ENCODE data around the gene KCNQ1. TPM values are rescaled to one million over a fixed set of nuclear protein-coding genes. Genes with fewer than 3 reads are reported as not detected.

The KCNQ1 gene
- total RNA-seq, 1 experiment from 2014 or later: 2.3 TPM

- H4K5ac ChIP-seq (ENCODE audit: insufficient read length, low read depth, low read length): no peak overlapping the region
- no peak for TF ChIP-seq CTCF (conservative IDR thresholded peaks at IDR 0.05)
These were observed 185.9 kb downstream of the KCNQ1 start for GRCh38 chr11:2630679-2631078.

More at GRCh38 chr11:2630679-2631078, 185.9 kb downstream of the KCNQ1 start:
- Mint-ChIP-seq H3K9me3 (peaks cover 88 to 98% of the 10 kb centered on the region in 2 experiments), H3K4me1 (no peaks in the 10 kb centered on the region), H3K27ac (no peak overlapping the region), H3K36me3 (ENCODE audit: insufficient read depth in 1 of 3, low read depth in 3 of 3) (peaks cover 11 to 29% (median 21%) of the 10 kb centered on the region in 3 experiments), H3K4me3 (no peak overlapping the region), H3K27me3 (ENCODE audit: low read depth) (peaks cover 87% of the 10 kb centered on the region)
- H3K56ac ChIP-seq (ENCODE audit: insufficient read length, low read depth, low read length): no peak overlapping the region
- no peak overlapping the region for H3K14ac ChIP-seq (ENCODE audit: insufficient read depth, low read length)
- H3K4me1 ChIP-seq (ENCODE audit: insufficient read depth, low read length): no peaks in the 10 kb centered on the region
- no peak overlapping the region for H2AFZ ChIP-seq (ENCODE audit: low read length)
- WGBS (ENCODE audit: extremely low coverage, insufficient read length, low lambda C conversion rate): no CpG with 5 or more reads among the region's 1 CpG
- no peak overlapping the region for H2BK5ac ChIP-seq (ENCODE audit: insufficient read length, low read length)
- H2AK5ac ChIP-seq (ENCODE audit: insufficient read length, low read length): no peak overlapping the region
- H3K23ac ChIP-seq (ENCODE audit: insufficient read length, low read depth, low read length): no peak overlapping the region
- H3K27me3 ChIP-seq (ENCODE audit: insufficient read depth, low read length): peaks cover 3% of the 10 kb centered on the region; the same call in 1 of the 2 replicates
- H3K4ac ChIP-seq (ENCODE audit: low read depth, low read length): no peak overlapping the region
- no peak overlapping the region for H2BK120ac ChIP-seq (ENCODE audit: low read depth, low read length, poor library complexity, severe bottlenecking)
- no peak overlapping the region for H3T11ph ChIP-seq (ENCODE audit: low read length)
- H3K23me2 ChIP-seq (ENCODE audit: insufficient read length, low read depth, low read length, poor library complexity, severe bottlenecking): no peaks in the 10 kb centered on the region
- no peak overlapping the region for H3K18ac ChIP-seq (ENCODE audit: insufficient read length, low read depth, low read length)
- H3K4me2 ChIP-seq (ENCODE audit: insufficient read depth, insufficient read length, low read length): no peak overlapping the region
- H2BK20ac ChIP-seq (ENCODE audit: low read depth, low read length, poor library complexity, severe bottlenecking): no peak overlapping the region
- no peaks in the 10 kb centered on the region for H4K20me1 ChIP-seq (ENCODE audit: control insufficient read depth, insufficient read depth, insufficient read length)
- H2BK15ac ChIP-seq (ENCODE audit: low read depth, low read length): no peak overlapping the region
- no peak overlapping the region for H3K9ac ChIP-seq (ENCODE audit: extremely low read depth, insufficient read length, low read length)
- H3K9me3 ChIP-seq (ENCODE audit: control insufficient read depth, low read depth, low read length): peaks cover 29% of the 10 kb centered on the region
- no peaks in the 10 kb centered on the region for H3K79me2 ChIP-seq (ENCODE audit: insufficient read depth, low read length)
- H2BK12ac ChIP-seq (ENCODE audit: insufficient read length, low read depth, low read length): no peak overlapping the region
- H4K91ac ChIP-seq (ENCODE audit: insufficient read length, low read depth, low read length): no peak overlapping the region
- no peak overlapping the region for H4K8ac ChIP-seq (replicated peaks; ENCODE audit: insufficient read length, low read depth, low read length)
- no peaks in the 10 kb centered on the region for H3K79me1 ChIP-seq (ENCODE audit: insufficient read depth, low read depth, low read length, poor library complexity, severe bottlenecking)
- no peak for DNase-seq
- H3K27ac ChIP-seq (ENCODE audit: insufficient read length, low read depth, low read length): no peak overlapping the region

All from H9 (cell line).